Hematopoietic multipotent progenitor cell treated with erythropoietin and hydrocortisone succinate and interleukin-3 and kit ligand, for 4 days (in vitro differentiated cells): ENCODE results near the gene ISG15.
"Not testable (repeated sequence)": the region's sequence is repeated elsewhere in the genome, so short reads cannot be mapped to it uniquely, and the experiment has no call there.

Experiments used
- DNase-seq: peaks from one replicate; pipeline ENCODE4 v3.0.0-alpha.2; 2015

Gene ISG15

DNA sequence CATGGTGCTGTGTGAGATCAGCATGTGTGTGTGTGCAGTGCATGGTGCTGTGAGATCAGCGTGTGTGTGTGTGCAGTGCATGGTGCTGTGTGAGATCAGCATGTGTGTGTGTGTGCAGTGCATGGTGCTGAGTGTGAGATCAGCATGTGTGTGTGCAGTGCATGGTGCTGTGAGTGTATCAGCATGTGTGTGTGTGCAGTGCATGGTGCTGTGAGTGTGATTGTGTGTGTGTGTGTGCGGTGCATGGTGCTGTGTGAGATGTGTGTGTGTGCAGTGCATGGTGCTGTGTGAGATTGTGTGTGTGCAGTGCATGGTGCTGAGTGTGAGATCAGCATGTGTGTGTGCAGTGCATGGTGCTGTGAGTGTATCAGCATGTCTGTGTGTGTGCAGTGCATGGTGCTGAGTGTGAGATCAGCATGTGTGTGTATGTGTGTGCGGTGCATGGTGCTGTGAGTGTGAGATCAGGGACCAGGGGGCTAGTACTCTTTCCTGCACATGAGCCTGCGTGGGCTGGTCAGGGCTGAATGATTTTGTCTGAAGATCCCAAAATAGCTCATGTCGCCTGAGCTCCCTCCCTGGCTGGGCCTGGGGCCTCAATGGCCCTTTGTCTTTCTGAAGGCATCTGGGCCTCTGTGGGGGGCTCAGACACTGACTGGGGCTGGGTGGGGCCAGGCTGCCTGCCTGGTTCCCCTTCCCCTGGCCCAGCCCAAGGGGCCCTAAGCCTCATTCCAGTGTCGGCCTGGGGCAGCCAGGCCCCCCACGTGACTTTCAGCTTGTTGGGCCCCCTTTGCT, 17.8 kb downstream of the ISG15 start:
- not testable (repeated sequence) for DNase-seq

- DNase-seq, result no peak
Observed at GRCh38 chr1:1031659-1032235, 18.4 kb downstream of the ISG15 start.

- DNase-seq, result peak; percentile 55
Observed at GRCh38 chr1:1032424-1032823, 19.1 kb downstream of the ISG15 start.

DNA sequence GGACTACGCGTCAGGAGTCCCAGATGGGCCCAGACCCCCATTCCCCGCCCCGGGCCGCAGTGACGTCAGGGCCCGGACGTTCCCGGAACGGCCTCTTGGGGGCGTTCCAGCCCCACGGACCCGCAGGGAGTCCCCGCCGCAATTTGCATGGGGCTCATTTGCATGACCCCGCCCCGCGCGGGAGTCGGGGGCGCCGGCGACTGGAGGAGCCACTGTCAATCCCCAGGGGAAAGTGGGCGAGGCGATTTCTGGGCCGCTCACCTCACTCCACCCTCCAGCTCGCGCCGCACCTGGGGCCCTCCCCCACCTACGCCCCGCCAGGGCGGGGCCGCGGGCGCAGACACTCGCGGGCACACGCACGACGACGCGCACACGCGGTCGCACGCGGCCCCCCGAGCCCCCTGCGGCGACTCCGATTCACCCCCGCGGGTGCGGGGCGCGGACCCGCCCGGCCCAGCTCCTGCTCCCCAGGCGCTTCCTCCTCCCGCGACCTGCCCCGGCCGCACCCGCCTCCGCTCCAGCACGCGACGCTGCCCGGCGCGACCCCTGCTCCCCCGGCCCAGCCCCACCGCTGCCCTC, 19.8 kb downstream of the ISG15 start:
- DNase-seq, result peak; percentile 93

DNA sequence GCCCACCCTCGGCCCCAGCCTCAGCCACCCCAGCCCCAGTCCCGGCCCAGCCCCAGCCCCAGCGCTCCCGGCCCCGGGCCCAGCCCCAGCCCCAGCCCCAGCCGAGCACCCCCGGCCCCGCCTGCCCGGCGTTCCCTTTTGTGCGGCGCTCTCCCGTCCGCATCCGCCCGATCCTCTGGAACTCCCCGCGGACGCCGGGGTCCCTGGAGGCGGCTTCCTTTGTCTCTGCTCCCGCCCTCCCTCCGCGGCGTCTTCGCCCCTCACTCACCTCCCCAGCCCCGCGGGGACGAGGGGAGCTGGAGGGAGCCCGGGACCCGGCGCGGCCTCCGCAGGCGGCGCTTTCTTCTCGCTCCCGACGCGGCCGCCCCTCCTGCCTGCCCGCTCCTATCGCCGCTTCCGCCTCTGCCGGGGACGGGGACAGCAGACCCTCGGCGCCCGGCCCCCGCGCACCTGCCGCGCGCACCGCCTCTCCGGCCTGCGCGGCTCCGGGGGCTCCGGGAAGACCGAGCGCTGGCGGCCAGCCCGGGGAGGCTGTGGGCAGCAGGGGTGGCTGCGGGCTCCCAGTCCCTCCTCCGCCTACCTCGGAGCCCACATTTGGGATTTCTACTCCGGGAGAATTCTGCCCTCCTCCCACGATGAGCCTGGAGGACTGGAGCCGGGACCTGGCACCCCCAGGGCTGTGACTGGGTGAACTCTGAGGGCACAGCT, 20.6 kb downstream of the ISG15 start:
- DNase-seq, result no peak

- peak; percentile 47 for DNase-seq
Observed at GRCh38 chr1:1034439-1034781, 21.1 kb downstream of the ISG15 start.

- peak; percentile 31 for DNase-seq
Observed at GRCh38 chr1:1035291-1035943, 22.1 kb downstream of the ISG15 start.

DNA sequence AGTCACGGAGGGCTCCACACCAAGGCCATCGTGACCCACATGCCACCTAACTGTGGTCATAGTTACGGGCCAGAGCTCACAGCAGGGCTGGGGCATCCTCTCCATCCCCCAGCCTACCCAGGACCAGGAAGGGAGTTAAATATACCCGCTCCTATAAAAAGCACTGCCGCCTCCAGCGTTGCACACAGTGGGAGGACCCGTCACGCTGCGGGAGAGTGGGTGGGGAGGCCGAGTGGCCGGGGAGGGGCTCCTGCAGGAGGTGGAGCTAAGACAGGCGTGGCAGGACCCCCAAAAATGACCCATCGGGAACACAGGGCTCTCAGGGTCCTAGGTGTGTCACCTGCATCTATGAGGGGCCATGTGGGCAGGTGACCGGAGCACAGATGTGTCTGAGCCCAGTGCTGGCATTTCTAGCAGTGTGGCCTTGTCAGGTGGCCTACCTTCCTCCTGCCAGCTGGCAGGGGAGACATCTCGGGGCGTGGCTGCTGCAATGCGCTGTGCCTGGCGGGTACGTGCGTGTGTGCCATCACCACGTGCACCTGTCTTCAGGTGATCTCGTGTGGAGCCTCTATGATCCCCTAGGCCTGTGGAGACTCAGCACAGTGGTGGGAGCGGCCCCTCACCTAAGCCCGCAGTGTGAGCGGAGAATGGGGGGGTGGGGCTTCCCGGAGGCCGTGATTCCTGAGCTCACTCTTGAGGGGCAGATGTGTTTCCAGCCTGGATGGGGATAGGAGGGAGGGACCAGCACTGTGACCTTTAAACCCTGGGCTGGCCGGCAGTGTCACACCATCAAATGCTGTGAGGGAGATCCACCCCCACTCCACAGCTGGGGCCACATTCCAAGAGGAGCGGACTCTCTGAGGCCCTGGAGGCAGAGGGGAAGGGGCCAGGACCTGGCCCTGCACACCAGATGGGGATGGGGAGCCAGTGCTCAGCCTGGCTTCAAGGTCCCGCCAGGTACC, 24.4 kb downstream of the ISG15 start:
- no peak for DNase-seq

GRCh38 chr1:1038694-1039093, 25.4 kb downstream of the ISG15 start:
- peak; percentile 43 for DNase-seq

DNA sequence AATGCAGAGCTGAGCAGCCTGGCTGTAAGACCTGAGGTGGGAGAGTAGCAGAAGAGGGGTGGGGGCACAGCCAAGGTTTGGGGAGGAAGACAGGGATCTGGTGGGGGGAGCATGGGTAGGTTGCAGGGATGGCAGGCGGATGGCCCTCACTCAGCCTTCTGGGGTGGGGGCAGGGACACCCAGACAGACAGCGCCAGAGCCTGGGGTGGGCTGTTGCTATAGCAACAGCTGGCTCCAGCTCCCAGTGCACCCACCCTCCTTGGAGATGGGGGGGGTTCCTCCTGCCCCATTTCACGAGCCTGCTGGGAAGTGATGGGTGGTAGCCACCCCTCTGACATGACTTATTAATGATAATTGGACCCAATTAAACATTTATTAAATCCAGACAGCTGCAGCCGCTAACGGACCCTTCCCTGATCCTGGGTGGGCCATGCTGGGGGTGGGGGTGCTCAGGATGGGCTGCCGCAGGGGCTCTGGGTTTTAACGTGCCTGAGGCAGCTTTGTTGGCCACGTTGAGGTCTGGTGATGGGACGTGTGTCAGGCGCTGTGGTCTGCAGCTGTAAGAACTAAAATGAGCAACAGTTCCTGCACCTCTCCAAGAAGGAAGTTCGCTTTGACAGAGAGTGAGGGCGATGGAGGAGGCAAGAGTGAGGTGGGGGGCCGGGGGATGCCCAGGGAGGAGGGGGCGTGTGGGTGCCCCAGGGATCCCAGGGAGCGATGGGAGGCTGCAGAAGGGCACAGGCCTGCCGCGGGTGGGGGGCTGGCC, 26.0 kb downstream of the ISG15 start:
- DNase-seq, result peak; percentile 49

DNA sequence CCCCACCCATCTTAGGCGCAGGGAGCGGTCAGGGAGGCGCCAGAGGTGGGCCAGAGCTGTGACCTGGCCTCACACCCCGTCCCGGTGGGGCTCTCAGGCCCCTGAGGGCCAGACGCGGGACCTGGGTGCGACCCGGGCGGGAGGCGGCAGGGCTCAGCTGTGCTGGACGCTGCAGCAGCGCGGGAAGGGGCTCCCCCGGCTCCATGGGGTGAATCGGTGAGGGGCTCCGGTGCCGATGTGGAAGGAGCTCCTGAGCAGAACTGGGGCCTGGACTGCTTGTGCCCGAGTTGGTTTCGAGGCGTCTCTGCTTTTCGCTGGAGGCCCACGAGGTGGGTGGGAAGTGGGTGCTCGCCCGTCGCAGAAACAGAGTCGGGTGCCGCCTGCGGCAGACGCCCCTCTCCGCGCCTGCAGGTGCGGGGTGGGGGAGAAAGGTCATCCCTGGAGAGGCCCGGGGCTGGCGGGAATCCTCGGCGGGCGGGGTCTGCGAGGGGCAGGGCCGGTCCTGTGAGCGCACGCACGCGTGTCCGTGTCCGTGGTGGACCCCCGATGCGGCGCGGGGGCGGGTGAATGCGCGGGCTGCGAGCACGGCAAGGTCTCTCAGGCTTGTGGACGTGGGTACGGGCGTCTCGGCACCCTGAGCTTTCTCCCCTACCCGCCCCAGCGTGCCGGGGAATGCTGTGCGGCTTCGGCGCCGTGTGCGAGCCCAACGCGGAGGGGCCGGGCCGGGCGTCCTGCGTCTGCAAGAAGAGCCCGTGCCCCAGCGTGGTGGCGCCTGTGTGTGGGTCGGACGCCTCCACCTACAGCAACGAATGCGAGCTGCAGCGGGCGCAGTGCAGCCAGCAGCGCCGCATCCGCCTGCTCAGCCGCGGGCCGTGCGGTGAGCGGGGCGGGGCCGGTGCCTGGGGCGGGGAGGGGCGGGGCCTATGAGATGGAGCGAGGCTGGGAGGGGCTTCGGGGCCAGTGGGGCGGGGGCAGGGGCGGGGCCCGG, 27.0 kb downstream of the ISG15 start:
- DNase-seq, result peak; percentile 87

DNA sequence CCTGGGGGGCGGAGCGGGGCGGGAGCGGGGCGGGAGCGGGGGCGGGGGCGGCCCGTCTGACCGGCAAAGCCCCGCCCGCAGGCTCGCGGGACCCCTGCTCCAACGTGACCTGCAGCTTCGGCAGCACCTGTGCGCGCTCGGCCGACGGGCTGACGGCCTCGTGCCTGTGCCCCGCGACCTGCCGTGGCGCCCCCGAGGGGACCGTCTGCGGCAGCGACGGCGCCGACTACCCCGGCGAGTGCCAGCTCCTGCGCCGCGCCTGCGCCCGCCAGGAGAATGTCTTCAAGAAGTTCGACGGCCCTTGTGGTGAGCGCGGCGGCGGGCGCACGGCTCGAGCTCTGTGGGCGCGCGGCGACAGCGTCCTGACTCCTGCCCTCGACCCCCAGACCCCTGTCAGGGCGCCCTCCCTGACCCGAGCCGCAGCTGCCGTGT, 27.8 kb downstream of the ISG15 start:
- no peak for DNase-seq

DNA sequence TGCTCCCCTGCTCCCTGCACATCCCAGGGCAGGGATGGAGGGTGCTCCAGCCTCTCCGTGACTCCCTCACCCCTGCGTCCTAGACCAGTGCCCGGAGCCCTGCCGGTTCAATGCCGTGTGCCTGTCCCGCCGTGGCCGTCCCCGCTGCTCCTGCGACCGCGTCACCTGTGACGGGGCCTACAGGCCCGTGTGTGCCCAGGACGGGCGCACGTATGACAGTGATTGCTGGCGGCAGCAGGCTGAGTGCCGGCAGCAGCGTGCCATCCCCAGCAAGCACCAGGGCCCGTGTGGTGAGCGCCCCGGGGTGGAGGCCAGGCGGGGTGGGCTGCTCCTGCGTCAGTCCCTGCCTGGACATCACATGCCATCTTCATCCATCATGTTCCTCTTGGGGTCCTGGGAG, 28.6 kb downstream of the ISG15 start:
- no peak for DNase-seq

- DNase-seq, result no peak
Observed at GRCh38 chr1:1042835-1043234, 29.5 kb downstream of the ISG15 start.

DNA sequence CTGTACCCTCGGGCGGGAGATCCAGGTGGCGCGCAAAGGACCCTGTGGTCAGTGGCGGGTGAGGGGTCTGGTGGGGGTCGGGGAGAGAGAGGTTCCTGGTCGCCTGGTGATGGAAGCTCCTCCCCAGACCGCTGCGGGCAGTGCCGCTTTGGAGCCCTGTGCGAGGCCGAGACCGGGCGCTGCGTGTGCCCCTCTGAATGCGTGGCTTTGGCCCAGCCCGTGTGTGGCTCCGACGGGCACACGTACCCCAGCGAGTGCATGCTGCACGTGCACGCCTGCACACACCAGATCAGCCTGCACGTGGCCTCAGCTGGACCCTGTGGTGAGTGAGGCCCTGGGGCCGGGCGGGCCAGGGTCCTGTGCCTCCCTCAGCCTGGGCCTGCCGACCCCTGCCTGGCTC, 30.1 kb downstream of the ISG15 start:
- no peak for DNase-seq

GRCh38 chr1:1043921-1044320, 30.6 kb downstream of the ISG15 start:
- no peak for DNase-seq

GRCh38 chr1:1044455-1045078, 31.3 kb downstream of the ISG15 start:
- no peak for DNase-seq

DNA sequence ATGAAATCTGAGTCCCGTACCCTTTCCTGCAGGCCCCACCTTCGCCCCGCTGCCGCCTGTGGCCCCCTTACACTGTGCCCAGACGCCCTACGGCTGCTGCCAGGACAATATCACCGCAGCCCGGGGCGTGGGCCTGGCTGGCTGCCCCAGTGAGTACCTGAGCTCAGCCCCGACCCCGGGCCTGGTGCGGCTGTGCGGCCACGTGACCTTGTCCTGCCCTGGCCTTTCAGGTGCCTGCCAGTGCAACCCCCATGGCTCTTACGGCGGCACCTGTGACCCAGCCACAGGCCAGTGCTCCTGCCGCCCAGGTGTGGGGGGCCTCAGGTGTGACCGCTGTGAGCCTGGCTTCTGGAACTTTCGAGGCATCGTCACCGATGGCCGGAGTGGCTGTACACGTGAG, 31.8 kb downstream of the ISG15 start:
- DNase-seq, result no peak

DNA sequence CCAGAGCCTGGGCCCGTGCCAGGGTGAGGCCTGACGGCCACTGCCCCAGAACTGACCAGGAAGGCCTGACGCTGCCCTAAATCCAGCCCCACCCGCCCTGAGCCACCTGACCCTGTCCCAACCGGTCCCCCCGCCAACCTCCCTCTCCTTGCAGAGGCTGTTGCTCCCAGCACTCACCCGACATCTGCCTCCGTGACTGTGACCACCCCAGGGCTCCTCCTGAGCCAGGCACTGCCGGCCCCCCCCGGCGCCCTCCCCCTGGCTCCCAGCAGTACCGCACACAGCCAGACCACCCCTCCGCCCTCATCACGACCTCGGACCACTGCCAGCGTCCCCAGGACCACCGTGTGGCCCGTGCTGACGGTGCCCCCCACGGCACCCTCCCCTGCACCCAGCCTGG, 32.9 kb downstream of the ISG15 start:
- no peak for DNase-seq
